ENCODE results near the gene CISTR.

The CISTR gene

DNA sequence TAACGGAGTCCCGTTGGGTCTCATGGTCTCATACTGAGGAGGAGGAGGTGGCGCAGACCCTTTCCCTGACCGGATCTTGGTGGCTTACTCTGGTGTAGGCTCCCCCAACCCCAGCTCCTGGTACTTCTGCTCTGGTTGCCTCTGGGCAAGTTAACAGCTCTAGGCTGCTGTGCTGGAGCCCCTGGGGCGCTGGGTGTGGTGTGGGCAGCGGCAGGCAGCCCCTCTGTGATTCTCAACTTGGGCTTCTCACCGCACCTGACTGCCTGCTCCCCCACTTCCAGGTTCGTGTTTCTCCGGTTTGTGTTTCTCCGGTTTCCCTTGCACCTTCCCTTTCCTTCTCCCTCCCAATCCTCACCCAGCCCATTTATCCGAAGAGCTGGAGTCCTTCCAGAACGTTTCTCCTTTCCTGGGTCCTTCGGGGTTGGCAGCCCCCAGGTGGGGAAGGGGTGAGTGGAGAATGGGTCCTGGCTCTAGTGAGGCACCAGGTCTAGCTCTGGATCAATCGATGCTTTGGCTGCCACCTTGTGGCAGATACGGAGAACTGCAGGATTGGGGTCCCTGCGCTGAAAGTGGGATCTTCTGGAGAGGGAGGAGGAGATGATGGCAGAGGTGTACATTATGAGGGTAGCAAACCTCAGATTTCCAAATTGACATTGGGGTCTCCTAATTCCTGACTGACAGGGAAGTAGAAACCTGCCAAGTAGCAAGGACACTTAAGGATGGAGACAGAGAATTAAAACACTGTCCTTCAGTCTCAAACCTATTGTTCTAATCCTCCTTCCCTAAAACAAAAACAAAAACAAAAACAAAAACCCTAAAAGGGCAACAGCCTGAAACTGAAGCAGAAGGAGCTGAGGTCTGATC is 8.3 kb downstream of the CISTR start:
- TF ChIP-seq, protein P1, sequence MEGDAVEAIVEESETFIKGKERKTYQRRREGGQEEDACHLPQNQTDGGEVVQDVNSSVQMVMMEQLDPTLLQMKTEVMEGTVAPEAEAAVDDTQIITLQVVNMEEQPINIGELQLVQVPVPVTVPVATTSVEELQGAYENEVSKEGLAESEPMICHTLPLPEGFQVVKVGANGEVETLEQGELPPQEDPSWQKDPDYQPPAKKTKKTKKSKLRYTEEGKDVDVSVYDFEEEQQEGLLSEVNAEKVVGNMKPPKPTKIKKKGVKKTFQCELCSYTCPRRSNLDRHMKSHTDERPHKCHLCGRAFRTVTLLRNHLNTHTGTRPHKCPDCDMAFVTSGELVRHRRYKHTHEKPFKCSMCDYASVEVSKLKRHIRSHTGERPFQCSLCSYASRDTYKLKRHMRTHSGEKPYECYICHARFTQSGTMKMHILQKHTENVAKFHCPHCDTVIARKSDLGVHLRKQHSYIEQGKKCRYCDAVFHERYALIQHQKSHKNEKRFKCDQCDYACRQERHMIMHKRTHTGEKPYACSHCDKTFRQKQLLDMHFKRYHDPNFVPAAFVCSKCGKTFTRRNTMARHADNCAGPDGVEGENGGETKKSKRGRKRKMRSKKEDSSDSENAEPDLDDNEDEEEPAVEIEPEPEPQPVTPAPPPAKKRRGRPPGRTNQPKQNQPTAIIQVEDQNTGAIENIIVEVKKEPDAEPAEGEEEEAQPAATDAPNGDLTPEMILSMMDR (IDR thresholded peaks at IDR 0.05; ENCODE audit: insufficient read depth, low read length, poor library complexity, severe bottlenecking): peak; percentile 92
- peak; percentile 35 for DNase-seq (ENCODE audit: extremely low read depth, insufficient read length)
- Histone ChIP-seq H3K27me3 (replicated peaks; ENCODE audit: control insufficient read depth, insufficient read depth, low read length) (peaks cover 8% of the 10 kb centered on the region), H3K4me3 (replicated peaks; ENCODE audit: low read depth, low read length) (no peak overlapping the region), H3K36me3 (ENCODE audit: control insufficient read depth, insufficient read depth, low read length) (no peaks in the 10 kb centered on the region)

DNA sequence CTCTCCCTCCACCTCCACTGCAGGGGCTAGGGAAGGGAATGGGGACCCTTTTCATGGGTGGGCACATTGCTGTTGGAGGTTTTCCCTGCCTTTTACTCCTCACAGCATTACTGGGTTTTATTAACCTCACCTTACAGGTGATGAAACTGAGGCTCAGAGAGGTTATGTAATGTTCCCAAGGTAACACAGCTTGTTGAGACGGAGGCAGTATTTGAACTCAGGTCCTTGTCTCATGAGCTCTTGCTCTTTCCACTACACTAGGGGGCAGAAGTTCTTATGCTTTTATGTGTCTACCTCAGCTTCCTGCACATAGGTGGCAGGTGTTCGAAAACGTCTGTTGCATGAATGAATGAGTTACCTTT is 11.7 kb downstream of the CISTR start:
- peaks cover 9% of the 10 kb centered on the region for H3K27me3 ChIP-seq (replicated peaks; ENCODE audit: control insufficient read depth, insufficient read depth, low read length)
- no peak for DNase-seq (ENCODE audit: extremely low read depth, insufficient read length)
- H3K36me3 ChIP-seq (ENCODE audit: control insufficient read depth, insufficient read depth, low read length): no peaks in the 10 kb centered on the region
- no peak overlapping the region for H3K4me3 ChIP-seq (replicated peaks; ENCODE audit: low read depth, low read length)
- TF ChIP-seq, protein P1 (IDR thresholded peaks at IDR 0.05; ENCODE audit: insufficient read depth, low read length, poor library complexity, severe bottlenecking): peak; percentile 12

DNA sequence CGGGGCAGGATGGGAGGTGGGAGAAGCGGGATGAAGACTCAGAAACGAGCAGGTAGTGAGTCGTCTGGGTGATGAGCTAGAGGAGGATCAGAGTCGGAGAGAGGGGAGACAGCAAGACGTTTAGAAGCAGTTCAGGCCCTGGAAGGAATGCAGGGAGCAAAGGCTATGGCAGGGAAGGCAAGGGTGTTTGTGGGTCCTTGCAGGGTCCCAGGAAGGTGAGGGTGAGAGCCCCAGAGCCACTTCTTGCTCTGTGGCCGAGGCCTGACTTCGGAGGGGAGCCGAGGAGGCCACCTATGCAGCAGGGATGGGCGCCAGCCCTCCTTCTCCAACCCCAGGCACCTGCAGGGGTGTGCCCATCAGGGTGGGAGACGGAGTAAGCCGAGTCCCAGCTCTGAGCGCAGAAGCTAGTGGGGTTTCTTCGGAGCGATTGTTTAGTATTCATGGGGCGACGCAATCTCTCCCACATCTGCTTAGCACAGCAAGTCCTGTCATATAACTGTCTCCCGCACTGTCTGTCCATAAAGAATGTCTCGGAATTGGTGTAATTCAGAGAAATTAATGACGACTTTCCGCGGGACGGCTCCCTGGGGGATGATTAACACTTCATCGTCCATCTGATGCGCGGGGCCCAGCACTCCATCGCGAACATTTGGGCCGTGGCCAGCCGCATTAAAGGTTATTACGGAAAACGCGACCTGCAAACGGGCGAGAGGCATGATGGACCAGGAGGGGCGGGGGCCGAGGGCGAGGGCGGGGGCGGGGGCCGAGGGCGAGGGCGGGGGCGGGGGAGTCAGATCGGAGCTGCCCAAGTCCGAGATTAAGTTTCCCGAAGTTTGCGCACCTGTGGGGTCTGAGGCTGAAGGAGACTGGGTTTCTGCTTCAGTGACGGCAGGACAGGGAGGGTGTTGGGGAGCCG is 12.3 kb downstream of the CISTR start:
- Histone ChIP-seq H3K4me3 (replicated peaks; ENCODE audit: low read depth, low read length) (no peak overlapping the region), H3K27me3 (replicated peaks; ENCODE audit: control insufficient read depth, insufficient read depth, low read length) (peaks cover 9% of the 10 kb centered on the region)
- no peak for DNase-seq (ENCODE audit: extremely low read depth, insufficient read length)

DNA sequence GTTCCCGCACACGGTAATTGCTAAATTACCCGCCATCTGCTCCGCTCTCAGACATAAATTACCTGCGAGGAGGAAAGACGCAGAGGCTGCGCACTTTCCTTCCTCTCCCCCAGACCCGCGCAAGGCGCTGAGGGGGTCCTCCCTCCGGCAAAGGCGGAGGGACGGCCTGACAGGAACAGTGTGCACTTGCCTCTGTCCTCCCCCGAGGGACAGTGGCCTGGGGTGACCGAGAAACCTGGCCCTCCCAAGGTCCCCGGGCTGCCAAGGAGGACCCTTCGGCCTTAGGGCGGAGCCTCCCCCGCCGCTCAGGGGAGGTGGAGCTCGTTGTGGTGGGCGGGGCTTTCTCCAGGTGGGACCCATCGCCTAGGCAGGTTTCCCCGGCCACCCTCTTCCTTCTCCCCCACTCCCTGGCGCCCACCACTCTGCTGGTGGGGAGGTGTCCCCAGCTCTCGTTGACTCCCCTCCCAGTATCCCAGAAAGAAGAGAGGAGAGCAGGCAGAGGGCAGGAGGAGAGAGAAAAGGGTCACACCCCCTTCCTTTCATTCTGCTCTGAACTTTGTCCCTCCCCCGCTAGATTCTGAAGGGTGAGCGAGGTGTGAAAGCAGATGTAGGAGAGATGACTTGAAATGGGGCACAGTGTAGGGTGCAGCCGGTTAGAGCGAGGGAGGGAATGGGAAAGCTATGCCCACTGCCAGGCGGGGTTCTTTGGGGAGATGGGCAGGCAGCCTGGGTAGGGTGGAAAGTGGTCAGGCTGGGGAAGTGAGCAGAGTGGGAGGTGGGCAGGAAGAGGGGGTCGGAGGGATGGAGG is 13.2 kb downstream of the CISTR start:
- H3K27me3 ChIP-seq (replicated peaks; ENCODE audit: control insufficient read depth, insufficient read depth, low read length): peaks cover 9% of the 10 kb centered on the region
- DNase-seq (ENCODE audit: extremely low read depth, insufficient read length): no peak
- no peak overlapping the region for H3K4me3 ChIP-seq (replicated peaks; ENCODE audit: low read depth, low read length)
- no peaks in the 10 kb centered on the region for H3K36me3 ChIP-seq (ENCODE audit: control insufficient read depth, insufficient read depth, low read length)
- TF ChIP-seq, protein P1 (IDR thresholded peaks at IDR 0.05; ENCODE audit: insufficient read depth, low read length, poor library complexity, severe bottlenecking): no peak

More for the DNA sequence above, 12.3 kb downstream of the CISTR start:
- no peaks in the 10 kb centered on the region for H3K36me3 ChIP-seq (ENCODE audit: control insufficient read depth, insufficient read depth, low read length)
- TF ChIP-seq, protein P1 (IDR thresholded peaks at IDR 0.05; ENCODE audit: insufficient read depth, low read length, poor library complexity, severe bottlenecking): no peak

DNA sequence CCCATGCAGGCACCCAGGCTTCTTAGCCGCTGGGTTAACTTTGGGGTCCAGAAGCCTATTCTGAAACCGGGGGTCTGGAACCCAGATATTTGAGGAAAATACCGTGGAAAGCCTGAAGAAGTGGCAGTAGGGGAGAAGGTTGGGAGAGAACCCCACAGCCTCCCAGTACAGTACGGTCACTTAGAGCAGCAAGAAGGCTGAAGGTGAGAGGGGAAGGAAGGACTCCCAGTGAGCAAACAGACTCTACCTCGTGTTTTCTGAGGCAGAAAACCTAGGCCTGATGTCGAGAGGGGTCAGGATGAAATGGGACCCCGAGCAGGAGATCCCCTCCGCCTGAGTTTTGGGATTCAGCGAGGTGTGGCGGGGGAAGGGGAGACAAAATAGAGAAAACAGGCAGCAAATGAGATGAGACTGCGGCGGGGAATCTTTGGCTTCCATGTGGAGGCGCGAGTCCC is 13.8 kb downstream of the CISTR start:
- DNase-seq (ENCODE audit: extremely low read depth, insufficient read length): no peak
- Histone ChIP-seq H3K4me3 (replicated peaks; ENCODE audit: low read depth, low read length) (no peak overlapping the region), H3K27me3 (replicated peaks; ENCODE audit: control insufficient read depth, insufficient read depth, low read length) (peaks cover 9% of the 10 kb centered on the region), H3K36me3 (ENCODE audit: control insufficient read depth, insufficient read depth, low read length) (no peaks in the 10 kb centered on the region)
- TF ChIP-seq, protein P1 (IDR thresholded peaks at IDR 0.05; ENCODE audit: insufficient read depth, low read length, poor library complexity, severe bottlenecking): no peak
